Measurements from ENCODE around the gene DLGAP3.

Gene DLGAP3

DNA sequence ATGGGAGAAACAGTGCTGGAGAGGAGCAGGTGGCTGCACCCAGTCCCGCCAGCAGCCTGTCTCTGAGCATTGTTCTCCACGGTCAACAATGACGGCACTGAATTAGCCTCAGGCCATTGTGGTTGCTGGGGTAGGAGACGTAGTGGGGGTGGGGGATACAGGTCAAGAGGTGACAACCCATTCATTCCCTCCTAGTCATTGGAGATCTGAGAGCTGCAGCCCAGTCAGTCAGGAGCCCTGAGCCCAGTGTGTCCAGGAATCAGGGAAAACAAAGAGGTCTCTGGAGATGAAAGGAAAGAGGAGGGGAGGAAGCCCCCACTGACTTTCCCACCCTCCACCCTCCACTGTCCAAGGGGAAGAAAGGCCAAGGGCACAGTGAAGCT lies 85.2 kb downstream of the DLGAP3 start:
- Histone ChIP-seq H3K9me3 (ENCODE audit: control insufficient read depth, low read length) (no peaks in the 10 kb centered on the region), H3K4me3 (ENCODE audit: insufficient read depth, low read depth, low read length, poor library complexity, severe bottlenecking) (no peak overlapping the region), H3K36me3 (ENCODE audit: control insufficient read depth, insufficient read depth, low read length) (peaks cover 8% of the 10 kb centered on the region), H3K27ac (ENCODE audit: insufficient read depth, low read length, poor library complexity, severe bottlenecking) (no peak overlapping the region), H3K4me1 (ENCODE audit: control insufficient read depth, insufficient read depth, low read length, poor library complexity, severe bottlenecking) (no peaks in the 10 kb centered on the region), H3K27me3 (replicated peaks; ENCODE audit: control insufficient read depth, insufficient read depth, low read length, poor library complexity, severe bottlenecking) (no peaks in the 10 kb centered on the region)
- no peak for DNase-seq

DNA sequence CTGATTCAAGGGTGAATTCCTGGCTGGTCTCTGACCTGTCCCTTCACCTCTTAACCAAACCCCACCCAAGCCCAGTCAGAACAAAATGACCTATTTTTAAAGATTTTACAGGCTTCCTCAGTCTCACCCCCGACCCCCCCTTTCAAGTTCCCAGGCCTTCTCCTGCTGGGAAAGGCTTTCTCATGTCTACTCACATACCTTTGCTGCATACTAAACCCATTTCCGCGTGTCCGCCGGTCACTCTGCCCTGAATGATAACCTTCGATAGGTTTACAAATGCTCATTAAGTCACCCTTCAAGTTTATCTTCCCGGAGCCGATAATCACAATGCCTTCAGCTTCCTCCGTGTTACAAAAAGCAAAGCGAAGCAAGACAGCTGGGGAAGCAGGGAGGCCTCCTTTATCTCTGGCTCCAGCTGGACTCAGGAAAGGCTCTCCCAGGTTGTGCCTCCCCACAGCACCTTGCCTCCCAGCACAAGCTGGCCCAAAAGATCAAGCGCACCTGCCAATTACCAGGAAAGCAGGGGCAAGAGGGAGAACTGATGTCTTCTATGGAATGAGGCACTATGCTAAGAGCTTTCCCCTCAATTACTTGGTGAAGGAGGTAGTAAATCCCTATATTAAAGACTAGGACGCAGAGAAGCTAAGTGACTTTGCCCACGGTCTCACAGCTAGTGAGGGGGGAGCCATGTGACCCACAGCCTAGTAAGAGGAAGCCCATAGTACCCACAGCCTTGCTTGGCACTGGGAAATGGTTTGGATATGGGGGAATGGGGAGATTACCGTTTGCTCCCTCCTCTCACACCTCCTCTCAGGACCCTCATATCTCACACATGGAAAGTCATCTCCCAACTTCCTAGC lies 85.8 kb downstream of the DLGAP3 start:
- no peak for DNase-seq
- Histone ChIP-seq H3K4me1 (ENCODE audit: control insufficient read depth, insufficient read depth, low read length, poor library complexity, severe bottlenecking) (no peaks in the 10 kb centered on the region), H3K4me3 (ENCODE audit: insufficient read depth, low read depth, low read length, poor library complexity, severe bottlenecking) (no peak overlapping the region), H3K27ac (ENCODE audit: insufficient read depth, low read length, poor library complexity, severe bottlenecking) (no peak overlapping the region), H3K9me3 (ENCODE audit: control insufficient read depth, low read length) (no peaks in the 10 kb centered on the region), H3K36me3 (ENCODE audit: control insufficient read depth, insufficient read depth, low read length) (peaks cover 6% of the 10 kb centered on the region), H3K27me3 (replicated peaks; ENCODE audit: control insufficient read depth, insufficient read depth, low read length, poor library complexity, severe bottlenecking) (no peaks in the 10 kb centered on the region)

DNA sequence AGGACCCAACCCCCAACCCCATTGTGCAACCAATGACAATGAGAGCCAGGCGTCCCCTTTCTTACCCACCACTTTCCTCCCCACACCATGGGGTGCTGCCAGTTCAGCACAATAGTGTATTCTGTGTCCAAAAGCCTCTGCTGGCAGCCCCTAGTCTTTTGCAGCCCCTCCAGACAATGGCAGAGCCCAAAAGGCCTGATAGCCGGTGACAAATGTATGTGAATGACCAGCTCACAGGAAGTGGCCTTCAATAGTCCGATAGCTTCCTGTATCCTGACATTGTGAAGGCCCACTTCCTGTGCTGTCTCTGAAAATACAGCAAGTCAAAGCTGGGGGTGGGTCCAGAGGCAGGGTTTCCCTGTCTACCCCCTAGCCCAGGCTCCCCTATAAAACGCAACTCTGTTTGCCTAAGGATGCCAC lies 86.5 kb downstream of the DLGAP3 start:
- DNase-seq, result no peak
- H3K36me3 ChIP-seq (ENCODE audit: control insufficient read depth, insufficient read depth, low read length), result peaks cover 5% of the 10 kb centered on the region
- H3K9me3 ChIP-seq (ENCODE audit: control insufficient read depth, low read length), result no peaks in the 10 kb centered on the region
- H3K4me1 ChIP-seq (ENCODE audit: control insufficient read depth, insufficient read depth, low read length, poor library complexity, severe bottlenecking), result no peaks in the 10 kb centered on the region
- no peaks in the 10 kb centered on the region for H3K27me3 ChIP-seq (replicated peaks; ENCODE audit: control insufficient read depth, insufficient read depth, low read length, poor library complexity, severe bottlenecking)
- H3K27ac ChIP-seq (ENCODE audit: insufficient read depth, low read length, poor library complexity, severe bottlenecking), result no peak overlapping the region
- no peak overlapping the region for H3K4me3 ChIP-seq (ENCODE audit: insufficient read depth, low read depth, low read length, poor library complexity, severe bottlenecking)

DNA sequence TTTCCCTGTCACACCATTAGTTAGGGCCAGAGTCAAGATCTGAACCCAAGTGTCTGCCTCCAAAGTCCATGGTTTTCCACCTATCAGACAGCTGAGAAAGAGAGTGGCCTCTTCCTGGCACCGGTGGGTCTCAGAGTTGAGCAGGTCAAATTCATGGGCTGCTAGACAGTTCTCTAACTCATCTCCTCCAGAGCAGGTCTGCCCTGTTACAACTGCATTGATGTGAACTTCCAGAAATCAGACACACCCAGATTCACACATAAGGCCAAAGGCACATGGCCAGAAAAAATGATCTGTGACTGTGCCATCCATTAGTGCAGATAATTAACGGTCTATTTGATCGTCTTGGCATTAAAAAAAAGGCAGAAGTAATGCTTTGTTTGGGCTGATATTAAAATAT lies 87.4 kb downstream of the DLGAP3 start:
- Histone ChIP-seq H3K4me3 (ENCODE audit: insufficient read depth, low read depth, low read length, poor library complexity, severe bottlenecking) (no peak overlapping the region), H3K4me1 (ENCODE audit: control insufficient read depth, insufficient read depth, low read length, poor library complexity, severe bottlenecking) (no peaks in the 10 kb centered on the region)

DNA sequence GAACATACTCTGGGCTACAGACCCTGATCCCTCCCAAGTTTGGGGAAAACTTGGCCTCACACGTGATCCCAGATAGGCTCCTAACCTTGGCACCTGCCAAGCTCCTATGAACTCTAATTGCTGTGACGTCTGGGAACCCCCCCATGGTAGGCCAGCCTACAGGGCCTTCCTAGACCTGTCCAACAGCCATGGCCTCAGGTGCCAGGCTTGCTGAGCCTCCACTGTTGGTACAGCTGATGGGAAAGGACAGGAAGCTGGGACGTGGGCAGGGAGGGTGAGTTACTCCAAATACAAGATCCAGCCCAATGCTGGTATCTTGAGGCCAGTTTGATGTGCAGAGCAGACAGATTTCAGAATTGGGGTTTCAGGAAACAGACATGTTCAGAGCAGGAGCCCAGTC lies 89.0 kb downstream of the DLGAP3 start:
- Histone ChIP-seq H3K4me3 (ENCODE audit: insufficient read depth, low read depth, low read length, poor library complexity, severe bottlenecking) (no peak overlapping the region), H3K4me1 (ENCODE audit: control insufficient read depth, insufficient read depth, low read length, poor library complexity, severe bottlenecking) (no peaks in the 10 kb centered on the region), H3K27me3 (replicated peaks; ENCODE audit: control insufficient read depth, insufficient read depth, low read length, poor library complexity, severe bottlenecking) (no peaks in the 10 kb centered on the region), H3K9me3 (ENCODE audit: control insufficient read depth, low read length) (no peaks in the 10 kb centered on the region), H3K36me3 (ENCODE audit: control insufficient read depth, insufficient read depth, low read length) (no peaks in the 10 kb centered on the region), H3K27ac (ENCODE audit: insufficient read depth, low read length, poor library complexity, severe bottlenecking) (no peak overlapping the region)
- DNase-seq, result no peak

More for the DNA sequence above, 87.4 kb downstream of the DLGAP3 start:
- DNase-seq, result no peak
- H3K27ac ChIP-seq (ENCODE audit: insufficient read depth, low read length, poor library complexity, severe bottlenecking), result no peak overlapping the region
- H3K36me3 ChIP-seq (ENCODE audit: control insufficient read depth, insufficient read depth, low read length), result no peaks in the 10 kb centered on the region
- no peaks in the 10 kb centered on the region for H3K9me3 ChIP-seq (ENCODE audit: control insufficient read depth, low read length)
- no peaks in the 10 kb centered on the region for H3K27me3 ChIP-seq (replicated peaks; ENCODE audit: control insufficient read depth, insufficient read depth, low read length, poor library complexity, severe bottlenecking)

DNA sequence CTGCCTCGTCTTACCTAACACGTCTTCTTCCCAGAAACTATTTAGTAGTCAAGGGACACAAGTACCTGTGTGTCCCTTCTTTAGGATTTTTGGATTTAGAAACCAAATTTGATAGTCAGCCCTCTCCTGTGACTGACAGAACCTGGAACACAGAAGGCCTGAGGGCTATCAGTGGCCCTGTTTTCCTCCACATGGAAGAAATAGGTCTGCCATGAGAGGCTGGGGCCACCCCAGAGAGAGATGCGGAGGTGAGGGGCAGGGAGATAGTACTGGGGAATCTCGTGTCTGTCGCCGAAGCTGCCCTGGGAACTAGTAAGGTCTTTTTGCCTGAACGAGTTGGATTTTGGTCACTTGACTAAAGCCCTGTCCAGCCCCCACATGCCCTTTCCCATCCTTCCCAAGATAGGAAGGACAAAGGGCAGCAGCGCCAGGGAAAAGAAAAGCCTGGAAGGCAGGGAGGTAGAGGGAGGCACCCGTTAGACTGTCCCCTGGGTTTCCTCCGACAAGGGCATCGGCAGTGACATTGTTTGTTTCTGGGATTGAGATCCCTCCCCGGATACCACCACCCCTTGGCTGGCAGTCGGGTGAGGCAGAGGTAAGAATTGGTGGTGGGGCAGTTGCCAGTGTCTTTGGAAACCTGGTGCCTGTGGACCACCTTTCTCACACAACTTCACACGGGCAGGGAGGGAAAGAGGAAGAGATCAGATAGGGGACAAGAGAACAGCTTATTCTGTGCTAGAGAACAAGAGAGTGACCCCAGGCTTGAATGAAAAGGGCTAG lies 89.7 kb downstream of the DLGAP3 start:
- no peaks in the 10 kb centered on the region for H3K9me3 ChIP-seq (ENCODE audit: control insufficient read depth, low read length)
- no peak for DNase-seq
- H3K36me3 ChIP-seq (ENCODE audit: control insufficient read depth, insufficient read depth, low read length), result no peaks in the 10 kb centered on the region
- H3K27me3 ChIP-seq (replicated peaks; ENCODE audit: control insufficient read depth, insufficient read depth, low read length, poor library complexity, severe bottlenecking), result no peaks in the 10 kb centered on the region
- H3K27ac ChIP-seq (ENCODE audit: insufficient read depth, low read length, poor library complexity, severe bottlenecking), result no peak overlapping the region
- H3K4me3 ChIP-seq (ENCODE audit: insufficient read depth, low read depth, low read length, poor library complexity, severe bottlenecking), result no peak overlapping the region
- no peaks in the 10 kb centered on the region for H3K4me1 ChIP-seq (ENCODE audit: control insufficient read depth, insufficient read depth, low read length, poor library complexity, severe bottlenecking)

DNA sequence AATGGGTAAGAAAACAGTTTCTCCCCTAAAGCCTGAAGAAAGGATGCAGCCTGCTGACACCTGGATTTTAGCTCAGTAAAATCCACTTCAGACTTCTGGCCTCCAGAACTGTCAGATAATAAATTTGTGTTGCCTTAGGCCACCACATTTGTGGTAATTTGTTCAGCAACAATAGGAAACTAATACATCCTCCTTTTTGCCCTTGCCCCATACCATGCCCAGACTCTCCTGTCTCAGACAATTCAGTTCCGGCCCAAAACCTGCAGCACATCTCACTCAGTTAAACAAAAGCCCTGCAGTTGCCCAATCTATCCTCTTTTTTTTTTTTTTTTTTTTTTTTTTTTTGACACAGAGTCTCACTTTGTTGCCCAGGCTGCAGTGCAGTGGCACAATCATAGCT lies 95.7 kb downstream of the DLGAP3 start:
- Histone ChIP-seq H3K27me3 (replicated peaks; ENCODE audit: control insufficient read depth, insufficient read depth, low read length, poor library complexity, severe bottlenecking) (no peaks in the 10 kb centered on the region), H3K27ac (ENCODE audit: insufficient read depth, low read length, poor library complexity, severe bottlenecking) (no peak overlapping the region), H3K9me3 (ENCODE audit: control insufficient read depth, low read length) (no peaks in the 10 kb centered on the region), H3K4me3 (ENCODE audit: insufficient read depth, low read depth, low read length, poor library complexity, severe bottlenecking) (no peak overlapping the region), H3K4me1 (ENCODE audit: control insufficient read depth, insufficient read depth, low read length, poor library complexity, severe bottlenecking) (no peaks in the 10 kb centered on the region), H3K36me3 (ENCODE audit: control insufficient read depth, insufficient read depth, low read length) (no peaks in the 10 kb centered on the region)
- no peak for DNase-seq

DNA sequence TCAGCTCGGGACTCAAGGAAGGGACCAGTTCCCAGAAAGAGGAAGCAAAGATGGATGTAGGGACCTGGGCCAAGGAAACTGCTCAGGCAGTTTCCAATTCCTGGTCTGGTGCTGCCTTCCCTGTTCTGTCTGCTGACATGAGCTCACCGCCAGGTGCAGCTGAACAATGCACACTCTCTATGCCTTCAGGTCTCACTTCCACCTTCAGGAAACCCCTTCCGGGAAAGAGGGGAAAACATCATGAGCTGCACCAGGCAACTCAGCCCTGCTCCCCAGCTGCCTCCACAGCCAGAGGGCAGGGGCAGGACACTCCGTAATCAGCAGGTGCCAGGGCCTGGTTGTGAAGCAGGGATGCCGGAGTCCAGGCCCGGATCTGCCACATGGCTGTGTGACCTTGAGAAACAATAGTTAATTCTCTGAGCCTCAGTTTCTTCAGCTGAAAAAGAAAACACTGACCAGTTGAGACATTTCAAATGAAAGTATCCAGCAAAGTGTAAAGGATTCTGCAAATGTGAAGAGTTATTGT lies 97.7 kb downstream of the DLGAP3 start:
- Histone ChIP-seq H3K27me3 (replicated peaks; ENCODE audit: control insufficient read depth, insufficient read depth, low read length, poor library complexity, severe bottlenecking) (no peaks in the 10 kb centered on the region), H3K9me3 (ENCODE audit: control insufficient read depth, low read length) (no peaks in the 10 kb centered on the region), H3K36me3 (ENCODE audit: control insufficient read depth, insufficient read depth, low read length) (no peaks in the 10 kb centered on the region), H3K4me3 (ENCODE audit: insufficient read depth, low read depth, low read length, poor library complexity, severe bottlenecking) (no peak overlapping the region), H3K4me1 (ENCODE audit: control insufficient read depth, insufficient read depth, low read length, poor library complexity, severe bottlenecking) (no peaks in the 10 kb centered on the region), H3K27ac (ENCODE audit: insufficient read depth, low read length, poor library complexity, severe bottlenecking) (no peak overlapping the region)
- no peak for DNase-seq

DNA sequence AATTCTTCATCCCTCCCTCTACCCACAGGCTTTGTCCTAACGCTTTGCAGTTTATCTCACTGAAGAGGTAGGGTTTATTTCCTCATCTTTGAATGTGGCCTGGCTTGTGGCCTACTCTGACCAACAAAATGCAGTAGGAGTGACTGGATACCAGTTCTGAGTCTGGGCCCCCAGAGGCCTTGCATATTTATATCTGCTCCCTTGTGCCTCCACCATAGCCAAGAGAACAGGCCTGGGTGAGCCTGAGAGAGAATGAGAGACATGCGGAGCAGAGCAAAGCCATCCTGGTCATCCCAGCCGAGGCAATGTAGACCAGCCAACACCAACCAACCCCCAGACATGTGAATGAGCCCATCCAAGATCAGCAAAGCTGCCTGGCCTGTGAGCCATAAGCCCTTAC lies 100.2 kb downstream of the DLGAP3 start:
- no peak for DNase-seq
- H3K27ac ChIP-seq (ENCODE audit: insufficient read depth, low read length, poor library complexity, severe bottlenecking), result no peak overlapping the region

DNA sequence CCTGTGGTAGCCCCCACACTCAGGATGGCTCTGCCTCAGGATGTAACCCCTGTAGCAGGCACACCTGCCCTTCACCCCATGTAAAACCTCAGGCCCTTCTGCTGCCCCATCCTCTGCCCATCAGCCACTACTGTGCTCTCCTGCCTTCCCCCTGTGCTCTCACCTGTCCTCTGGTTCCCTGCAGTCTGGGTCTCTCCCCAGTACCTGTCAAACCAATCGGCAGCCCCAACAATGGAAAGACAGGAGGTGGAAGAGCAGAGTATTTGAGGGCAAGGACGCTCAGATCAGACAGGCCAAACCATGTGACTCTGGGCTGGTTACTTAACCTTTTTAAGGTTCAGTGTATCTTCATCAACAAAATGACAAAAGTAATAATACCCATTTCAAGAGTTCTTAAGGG lies 100.8 kb downstream of the DLGAP3 start:
- DNase-seq, result no peak
- H3K9me3 ChIP-seq (ENCODE audit: control insufficient read depth, low read length), result no peaks in the 10 kb centered on the region
- H3K4me1 ChIP-seq (ENCODE audit: control insufficient read depth, insufficient read depth, low read length, poor library complexity, severe bottlenecking), result no peaks in the 10 kb centered on the region
- no peaks in the 10 kb centered on the region for H3K27me3 ChIP-seq (replicated peaks; ENCODE audit: control insufficient read depth, insufficient read depth, low read length, poor library complexity, severe bottlenecking)
- no peak overlapping the region for H3K27ac ChIP-seq (ENCODE audit: insufficient read depth, low read length, poor library complexity, severe bottlenecking)
- no peaks in the 10 kb centered on the region for H3K36me3 ChIP-seq (ENCODE audit: control insufficient read depth, insufficient read depth, low read length)
- H3K4me3 ChIP-seq (ENCODE audit: insufficient read depth, low read depth, low read length, poor library complexity, severe bottlenecking), result no peak overlapping the region

More for the DNA sequence above, 100.2 kb downstream of the DLGAP3 start:
- Histone ChIP-seq H3K4me1 (ENCODE audit: control insufficient read depth, insufficient read depth, low read length, poor library complexity, severe bottlenecking) (no peaks in the 10 kb centered on the region), H3K4me3 (ENCODE audit: insufficient read depth, low read depth, low read length, poor library complexity, severe bottlenecking) (no peak overlapping the region), H3K36me3 (ENCODE audit: control insufficient read depth, insufficient read depth, low read length) (no peaks in the 10 kb centered on the region), H3K9me3 (ENCODE audit: control insufficient read depth, low read length) (no peaks in the 10 kb centered on the region), H3K27me3 (replicated peaks; ENCODE audit: control insufficient read depth, insufficient read depth, low read length, poor library complexity, severe bottlenecking) (no peaks in the 10 kb centered on the region)

All from effector memory CD4-positive, alpha-beta T cell (primary cell).